Endothelial cell of umbilical vein (primary cell): ENCODE data around the gene TGDS. TPM values are rescaled to one million over a fixed set of nuclear protein-coding genes. Genes with fewer than 3 reads are reported as not detected.

Experiments used
- BruUV-seq: library from RNA; stranded (reverse); fragments of 400-500 nt; replicated peaks from 2 replicates; lab custom pipeline; 2021; lab: Mats Ljungman, UMichigan
- CTCF ChIA-PET: fragments of 300-600, 350-600 bp; sonication (Branson Sonifier 250); formaldehyde crosslinking; loops from one replicate; lab custom pipeline; 2021; ENCODE audit warnings: antibody characterized with exemption, inconsistent platforms; lab: Charles Lee
- POLR2A ChIA-PET: fragments of 300-600, 350-600 bp; sonication (Branson Sonifier 250); formaldehyde crosslinking; loops from one replicate; lab custom pipeline; 2021; ENCODE audit warnings: antibody characterized with exemption, inconsistent platforms; lab: Charles Lee
- DNase-seq: peaks from one replicate; pipeline ENCODE4 v3.0.0-alpha.2; 2011; ENCODE audit warnings: low read depth, low spot score
- FAIRE-seq: peaks from 2 replicates; lab custom pipeline; 2011; peaks lifted over from hg19 to GRCh38; lab: Jason Lieb, UNC
- H2AFZ ChIP-seq: 2 replicates; pipeline ENCODE4 v1.6.0; 2012; ENCODE audit warnings: low read depth, low read length, control low read depth, inconsistent platforms
- H3K27ac ChIP-seq: 2 replicates; pipeline ENCODE4 v1.5.1; 2011; ENCODE audit warnings: low read depth, mild to moderate bottlenecking, control low read depth, low read length, moderate library complexity; ENCODE audit not compliant: insufficient read depth
- H3K27me3 ChIP-seq, 2 experiments: 2 replicates each; pipeline versions ENCODE4 v1.6.0 to v1.6.1; 2011; ENCODE audit warnings: low read length in 2 of 2, mixed read lengths in 1 of 2; ENCODE audit not compliant: control insufficient read depth in 2 of 2, insufficient read depth in 2 of 2
- H3K36me3 ChIP-seq, 2 experiments: 2 replicates in 1 of 2; 3 replicates in 1 of 2; pipeline ENCODE4 v1.5.1; 2011; ENCODE audit warnings: low read length in 2 of 2, mild to moderate bottlenecking in 1 of 2, moderate library complexity in 1 of 2; ENCODE audit not compliant: control insufficient read depth in 2 of 2, insufficient read depth in 2 of 2; ENCODE audit errors: extremely low read depth in 1 of 2
- H3K4me1 ChIP-seq: 3 replicates; pipeline ENCODE4 v1.5.1; 2011; ENCODE audit warnings: mild to moderate bottlenecking, low read length; ENCODE audit not compliant: control insufficient read depth, insufficient read depth; ENCODE audit errors: extremely low read depth
- H3K4me2 ChIP-seq: 2 replicates; pipeline ENCODE4 v1.6.1; 2011; ENCODE audit warnings: low read length, control low read depth, mixed read lengths; ENCODE audit not compliant: insufficient read depth
- H3K4me3 ChIP-seq, 3 experiments: fragments of 200-600 bp in 1 of 3; sonication (generic), shearing (Covaris generic) in 1 of 3; replicated peaks in 1 of 3; 2 replicates each; pipeline ENCODE4 v1.5.1; 2011 to 2016; ENCODE audit warnings: control low read depth in 3 of 3, low read length in 3 of 3, mild to moderate bottlenecking in 2 of 3, inconsistent platforms in 1 of 3, low read depth in 1 of 3, moderate library complexity in 1 of 3; ENCODE audit not compliant: insufficient read depth in 1 of 3
- H3K79me2 ChIP-seq: 2 replicates; pipeline ENCODE4 v1.6.0; 2012; ENCODE audit warnings: low read length, inconsistent platforms; ENCODE audit not compliant: control insufficient read depth, insufficient read depth
- H3K9ac ChIP-seq: replicated peaks from 2 replicates; pipeline ENCODE3; 2011; ENCODE audit warnings: low read length, control low read depth; ENCODE audit not compliant: insufficient read depth; ENCODE audit errors: extremely low read depth
- H3K9me1 ChIP-seq: replicated peaks from 3 replicates; pipeline ENCODE4 v1.6.0; 2011; ENCODE audit warnings: mild to moderate bottlenecking, low read length; ENCODE audit not compliant: control insufficient read depth, insufficient read depth; ENCODE audit errors: extremely low read depth
- H3K9me3 ChIP-seq: replicated peaks from 2 replicates; pipeline ENCODE4 v1.5.1; 2012; ENCODE audit warnings: low read length, inconsistent platforms; ENCODE audit not compliant: control insufficient read depth, insufficient read depth
- H4K20me1 ChIP-seq: replicated peaks from 2 replicates; pipeline ENCODE3; 2011; ENCODE audit warnings: mild to moderate bottlenecking, low read length; ENCODE audit not compliant: control insufficient read depth, insufficient read depth; ENCODE audit errors: extremely low read depth
- EZH2 ChIP-seq: IDR thresholded peaks from 2 replicates; pipeline ENCODE4 v1.6.1; 2012; ENCODE audit warnings: borderline replicate concordance, low read depth, mild to moderate bottlenecking, moderate library complexity, low read length, inconsistent platforms; ENCODE audit not compliant: severe bottlenecking
- FOS ChIP-seq: IDR thresholded peaks from 2 replicates; pipeline ENCODE4 v1.6.1; 2011; ENCODE audit warnings: mild to moderate bottlenecking, low read length, moderate library complexity, borderline replicate concordance; ENCODE audit not compliant: insufficient read depth
- GATA2 ChIP-seq: IDR thresholded peaks from 2 replicates; pipeline ENCODE4 v1.7.0; 2011; ENCODE audit warnings: low read depth, mild to moderate bottlenecking, moderate library complexity, mixed read lengths, low read length; ENCODE audit not compliant: insufficient read length, insufficient read depth
- JUN ChIP-seq: IDR thresholded peaks from 2 replicates; pipeline ENCODE4 v1.6.1; 2011; ENCODE audit warnings: borderline replicate concordance, low read depth; ENCODE audit not compliant: insufficient read length, insufficient read depth
- MYC ChIP-seq: IDR thresholded peaks from one replicate; pipeline ENCODE4 v1.6.1; 2011; ENCODE audit warnings: mild to moderate bottlenecking, low read depth, low read length
- POLR2A ChIP-seq: IDR thresholded peaks from 2 replicates; pipeline ENCODE4 v1.6.1; 2012; ENCODE audit warnings: low read depth, mild to moderate bottlenecking, control low read depth, low read length
- POLR2AphosphoS5 ChIP-seq: IDR thresholded peaks from 2 replicates; pipeline ENCODE4 v1.6.1; 2012; ENCODE audit warnings: low read depth, mild to moderate bottlenecking, control low read depth, low read length, moderate library complexity; ENCODE audit not compliant: insufficient read depth
- dilution Hi-C: fragments of 300-500 bp; cut with MboI; formaldehyde crosslinking; loops from one replicate; pipeline ENCODE4 v1.15.0; 2019; ENCODE audit warnings: low sequenced_read_pairs; ENCODE audit not compliant: extremely low pct_ligation_motif_present
- intact Hi-C: fragments of 100-400 bp; cut with micrococcal nuclease; formaldehyde crosslinking; loops from one replicate; pipeline ENCODE4 v1.10.0; 2022
- polyA plus RNA-seq, 4 experiments: library from polyadenylated mRNA; depleted of rRNA in 3 of 4; stranded (reverse) in 3 of 4; unstranded in 1 of 4; fragments of >200 nt; gene quantifications; 2 replicates each; pipeline versions ENCODE4 v1.2.1 to v1.2.3, GENCODE V29; 2011 to 2012; ENCODE audit warnings: missing spikeins in 1 of 4
- total RNA-seq: library from RNA; stranded (reverse); gene quantifications from 2 replicates; pipeline ENCODE4 v1.2.3, GENCODE V29; 2021
- TF ChIP-seq, protein P1 (sequence below), 2 donors: IDR thresholded peaks; 1 replicate in 1 of 2; 2 replicates in 1 of 2; pipeline ENCODE4 v1.5.1; 2011; ENCODE audit warnings: low read length in 2 of 2, mild to moderate bottlenecking in 2 of 2, moderate library complexity in 2 of 2, control low read depth in 1 of 2, inconsistent platforms in 1 of 2, low read depth in 1 of 2; ENCODE audit not compliant: insufficient read depth in 1 of 2; ENCODE audit errors: extremely low read depth in 1 of 2
- TF ChIP-seq, protein P2 (sequence below): IDR thresholded peaks from 2 replicates; pipeline ENCODE4 v1.6.1; 2011; ENCODE audit not compliant: insufficient read depth, insufficient read length

TGDS gene
- total and polyA plus RNA-seq, 2 donors (not counting 3 experiments of a cell fraction or from before 2014, with no cell fraction given) = 7.3 to 9.3 TPM

DNA sequence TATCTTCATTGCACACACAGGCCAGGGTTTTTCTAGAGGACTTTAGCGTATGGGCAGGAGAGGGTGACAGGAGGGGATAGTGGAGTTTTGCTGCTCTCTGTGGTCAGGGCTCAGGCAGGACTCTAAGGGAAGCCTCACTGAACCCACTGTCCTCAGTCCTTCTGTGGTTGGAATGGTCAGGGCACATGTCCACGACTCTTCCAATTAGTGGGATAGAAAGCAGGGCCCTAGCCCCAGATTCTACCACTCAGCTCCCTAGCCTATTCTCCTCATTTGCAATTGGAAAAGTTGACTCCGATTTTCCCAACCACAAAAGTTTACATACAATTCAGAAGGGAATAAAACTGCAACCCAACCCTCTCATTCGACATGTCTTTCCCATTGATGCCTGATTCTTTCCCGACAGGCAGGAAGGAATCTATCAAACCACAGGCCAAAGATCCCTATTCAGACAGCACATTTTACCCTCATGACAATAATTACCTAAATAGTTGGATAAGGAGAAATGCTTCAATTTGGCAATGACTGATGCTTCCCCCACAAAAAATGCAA is 38.2 kb downstream of the TGDS start:
- H4K20me1 ChIP-seq = no peaks in the 10 kb centered on the region
- ChIA-PET POLR2A (no interaction called here), CTCF (no interaction called here)
- H3K79me2 ChIP-seq = no peaks in the 10 kb centered on the region
- no peak for DNase-seq
- H3K4me3 ChIP-seq = no peak overlapping the region
- no peaks in the 10 kb centered on the region for H3K9me3 ChIP-seq
- intact Hi-C loops = no loop called here
- no peaks in the 10 kb centered on the region for H3K4me1 ChIP-seq
- H3K27ac ChIP-seq = no peak overlapping the region
- FAIRE-seq = no peak
- no peak overlapping the region for H2AFZ ChIP-seq
- TF ChIP-seq EZH2 (no peak), GATA2 (no peak), MYC (no peak), POLR2AphosphoS5 (no peak), POLR2A (no peak), FOS (no peak), JUN (no peak)
- TF ChIP-seq, protein P1, sequence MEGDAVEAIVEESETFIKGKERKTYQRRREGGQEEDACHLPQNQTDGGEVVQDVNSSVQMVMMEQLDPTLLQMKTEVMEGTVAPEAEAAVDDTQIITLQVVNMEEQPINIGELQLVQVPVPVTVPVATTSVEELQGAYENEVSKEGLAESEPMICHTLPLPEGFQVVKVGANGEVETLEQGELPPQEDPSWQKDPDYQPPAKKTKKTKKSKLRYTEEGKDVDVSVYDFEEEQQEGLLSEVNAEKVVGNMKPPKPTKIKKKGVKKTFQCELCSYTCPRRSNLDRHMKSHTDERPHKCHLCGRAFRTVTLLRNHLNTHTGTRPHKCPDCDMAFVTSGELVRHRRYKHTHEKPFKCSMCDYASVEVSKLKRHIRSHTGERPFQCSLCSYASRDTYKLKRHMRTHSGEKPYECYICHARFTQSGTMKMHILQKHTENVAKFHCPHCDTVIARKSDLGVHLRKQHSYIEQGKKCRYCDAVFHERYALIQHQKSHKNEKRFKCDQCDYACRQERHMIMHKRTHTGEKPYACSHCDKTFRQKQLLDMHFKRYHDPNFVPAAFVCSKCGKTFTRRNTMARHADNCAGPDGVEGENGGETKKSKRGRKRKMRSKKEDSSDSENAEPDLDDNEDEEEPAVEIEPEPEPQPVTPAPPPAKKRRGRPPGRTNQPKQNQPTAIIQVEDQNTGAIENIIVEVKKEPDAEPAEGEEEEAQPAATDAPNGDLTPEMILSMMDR (IDR thresholded peaks at IDR 0.05; ENCODE audit: extremely low read depth in 1 of 2, insufficient read depth in 1 of 2, low read depth in 1 of 2, low read length in 2 of 2) = no peak
- TF ChIP-seq, protein P2, sequence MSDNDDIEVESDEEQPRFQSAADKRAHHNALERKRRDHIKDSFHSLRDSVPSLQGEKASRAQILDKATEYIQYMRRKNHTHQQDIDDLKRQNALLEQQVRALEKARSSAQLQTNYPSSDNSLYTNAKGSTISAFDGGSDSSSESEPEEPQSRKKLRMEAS = no peak
- H3K9ac ChIP-seq = no peak overlapping the region
- BruUV-seq = no TSS peak
- H3K9me1 ChIP-seq = no peaks in the 10 kb centered on the region
- H3K36me3 ChIP-seq = peaks cover 0 to under 1% of the 10 kb centered on the region in 2 experiments
- no peaks in the 10 kb centered on the region for H3K27me3 ChIP-seq
- no peak overlapping the region for H3K4me2 ChIP-seq
- dilution Hi-C loops = no loop called here
